Measurements from ENCODE around the gene LRRC15. TPM values are rescaled to one million over a fixed set of nuclear protein-coding genes. Genes with fewer than 3 reads are reported as not detected.

LRRC15 gene
- total and polyA plus RNA-seq, 5 donors = 0.03 to 0.07 (median 0.06) TPM; not detected in 1

GRCh38 chr3:194333212-194333980 is 36.1 kb downstream of the LRRC15 start:
- H3K9me3 ChIP-seq (ENCODE audit: control insufficient read depth, low read length) = no peaks in the 10 kb centered on the region
- H3K4me1 ChIP-seq (ENCODE audit: control insufficient read depth, insufficient read depth, low read length) = peaks cover 2% of the 10 kb centered on the region
- WGBS = 2% methylated on average over 69 of the region's 69 CpGs
- intact Hi-C loops (cut with DNase I) = loop anchor here in 3 of 4 donors (2.0 to 10.0 kb wide), 4 partner anchors 71 to 261 kb away; no protein-coding TSS in a partner anchor
- peak overlapping the region; percentile 44 for H3K4me3 ChIP-seq (ENCODE audit: low read length)
- ATAC-seq = peak; percentile 91 to 92
- H3K27ac ChIP-seq (ENCODE audit: low read length) = no peak overlapping the region
- H3K27me3 ChIP-seq (ENCODE audit: control insufficient read depth, insufficient read depth) = no peaks in the 10 kb centered on the region
- peak; percentile 87 to 95 (median 95) for DNase-seq

DNA sequence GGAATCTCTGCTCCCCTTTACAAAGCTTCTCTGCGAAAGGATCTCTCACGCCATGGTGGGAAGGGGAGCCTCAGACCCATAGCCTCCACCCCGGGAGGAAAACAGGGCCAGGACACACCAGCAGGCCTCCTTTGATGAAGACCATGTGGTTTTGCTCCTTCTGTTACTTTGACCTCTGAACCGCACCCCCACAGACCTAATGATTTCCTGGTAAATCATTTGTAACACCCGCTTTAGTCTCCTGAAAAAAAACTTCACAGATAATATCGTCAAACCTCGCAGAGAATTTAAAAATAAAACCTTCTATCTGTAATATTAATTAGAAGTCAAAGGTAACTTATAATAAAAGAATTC is 36.7 kb downstream of the LRRC15 start:
- 85% methylated on average over 7 of the region's 7 CpGs for WGBS
- H3K4me3 ChIP-seq (ENCODE audit: low read length) = no peak overlapping the region
- no peak overlapping the region for H3K27ac ChIP-seq (ENCODE audit: low read length)
- ATAC-seq (no peak), DNase-seq (no peak)
- no peaks in the 10 kb centered on the region for H3K9me3 ChIP-seq (ENCODE audit: control insufficient read depth, low read length)
- H3K27me3 ChIP-seq (ENCODE audit: control insufficient read depth, insufficient read depth) = no peaks in the 10 kb centered on the region
- intact Hi-C loops (cut with DNase I) = loop anchor here in 3 of 4 donors (2.0 to 10.0 kb wide), 4 partner anchors 72 to 262 kb away; no protein-coding TSS in a partner anchor
- peaks cover 2% of the 10 kb centered on the region for H3K4me1 ChIP-seq (ENCODE audit: control insufficient read depth, insufficient read depth, low read length)

DNA sequence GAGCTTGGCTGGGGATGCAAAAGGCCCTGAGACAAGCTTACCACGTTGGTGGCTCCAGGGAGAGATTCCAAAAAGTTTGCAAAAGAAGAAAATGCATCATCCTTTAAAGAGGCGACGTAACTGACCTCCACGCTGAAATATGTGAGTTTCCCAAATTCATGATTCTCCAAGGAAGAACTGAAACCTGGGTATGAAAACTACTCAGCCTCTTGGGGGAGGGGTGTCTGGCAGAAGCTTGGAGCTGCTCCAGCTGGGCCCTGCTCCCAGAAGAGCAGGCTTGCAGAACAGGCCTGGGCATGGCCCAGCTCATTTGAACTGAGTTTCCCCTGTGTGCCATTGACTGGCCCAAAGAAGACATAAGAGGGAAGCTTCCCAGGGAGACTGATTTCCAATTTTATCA is 39.0 kb downstream of the LRRC15 start:
- Histone ChIP-seq H3K9me3 (ENCODE audit: control insufficient read depth, low read length) (no peaks in the 10 kb centered on the region), H3K27ac (ENCODE audit: low read length) (peak overlapping the region; percentile 22), H3K4me3 (ENCODE audit: low read length) (no peak overlapping the region), H3K4me1 (ENCODE audit: control insufficient read depth, insufficient read depth, low read length) (peaks cover 10% of the 10 kb centered on the region), H3K27me3 (ENCODE audit: control insufficient read depth, insufficient read depth) (no peaks in the 10 kb centered on the region)
- intact Hi-C loops (cut with DNase I) = loop anchor here in 3 of 4 donors (5.0 to 10.0 kb wide), 3 partner anchors 74 to 264 kb away; no protein-coding TSS in a partner anchor
- WGBS = 67% methylated on average over 4 of the region's 4 CpGs
- peak; percentile 28 to 64 for ATAC-seq
- DNase-seq = peak; percentile 71 to 90 (median 79)

GRCh38 chr3:194330160-194330559 is 39.4 kb downstream of the LRRC15 start:
- Histone ChIP-seq H3K27ac (ENCODE audit: low read length) (peak overlapping the region; percentile 22), H3K9me3 (ENCODE audit: control insufficient read depth, low read length) (no peaks in the 10 kb centered on the region), H3K4me3 (ENCODE audit: low read length) (no peak overlapping the region), H3K4me1 (ENCODE audit: control insufficient read depth, insufficient read depth, low read length) (peaks cover 10% of the 10 kb centered on the region), H3K27me3 (ENCODE audit: control insufficient read depth, insufficient read depth) (no peaks in the 10 kb centered on the region)
- intact Hi-C loops (cut with DNase I) = loop anchor here in 3 of 4 donors (5.0 to 10.0 kb wide), 3 partner anchors 75 to 265 kb away; no protein-coding TSS in a partner anchor
- ATAC-seq = peak; percentile 2 to 17
- WGBS = 68% methylated on average over 10 of the region's 10 CpGs
- peak in 1 of 3 donors; percentile 80 for DNase-seq

DNA sequence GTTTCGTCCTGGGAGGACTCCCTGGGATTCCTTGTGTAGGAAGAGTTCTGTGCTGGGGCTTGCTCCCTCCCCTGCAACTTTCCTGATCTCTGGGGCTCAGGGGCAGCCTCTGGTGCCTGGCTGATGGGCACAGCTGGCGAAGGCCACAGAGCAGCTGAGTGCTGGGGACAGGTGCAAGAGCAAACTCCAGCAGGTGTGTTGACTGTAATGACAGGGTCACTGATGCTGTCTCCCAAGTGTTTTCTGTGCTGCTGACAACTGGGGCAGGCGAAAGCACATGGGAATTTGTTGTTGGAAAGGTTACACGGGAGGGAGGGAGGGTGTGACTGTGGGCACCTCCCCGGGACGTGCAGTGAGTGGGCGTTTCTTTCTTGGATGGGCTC is 40.0 kb downstream of the LRRC15 start:
- Histone ChIP-seq H3K9me3 (ENCODE audit: control insufficient read depth, low read length) (no peaks in the 10 kb centered on the region), H3K27me3 (ENCODE audit: control insufficient read depth, insufficient read depth) (no peaks in the 10 kb centered on the region), H3K4me3 (ENCODE audit: low read length) (no peak overlapping the region), H3K27ac (ENCODE audit: low read length) (no peak overlapping the region), H3K4me1 (ENCODE audit: control insufficient read depth, insufficient read depth, low read length) (peaks cover 10% of the 10 kb centered on the region)
- ATAC-seq = no peak
- 67% methylated on average over 7 of the region's 7 CpGs for WGBS
- DNase-seq = peak in 1 of 3 donors; percentile 56
- intact Hi-C loops (cut with DNase I) = no loop called here

DNA sequence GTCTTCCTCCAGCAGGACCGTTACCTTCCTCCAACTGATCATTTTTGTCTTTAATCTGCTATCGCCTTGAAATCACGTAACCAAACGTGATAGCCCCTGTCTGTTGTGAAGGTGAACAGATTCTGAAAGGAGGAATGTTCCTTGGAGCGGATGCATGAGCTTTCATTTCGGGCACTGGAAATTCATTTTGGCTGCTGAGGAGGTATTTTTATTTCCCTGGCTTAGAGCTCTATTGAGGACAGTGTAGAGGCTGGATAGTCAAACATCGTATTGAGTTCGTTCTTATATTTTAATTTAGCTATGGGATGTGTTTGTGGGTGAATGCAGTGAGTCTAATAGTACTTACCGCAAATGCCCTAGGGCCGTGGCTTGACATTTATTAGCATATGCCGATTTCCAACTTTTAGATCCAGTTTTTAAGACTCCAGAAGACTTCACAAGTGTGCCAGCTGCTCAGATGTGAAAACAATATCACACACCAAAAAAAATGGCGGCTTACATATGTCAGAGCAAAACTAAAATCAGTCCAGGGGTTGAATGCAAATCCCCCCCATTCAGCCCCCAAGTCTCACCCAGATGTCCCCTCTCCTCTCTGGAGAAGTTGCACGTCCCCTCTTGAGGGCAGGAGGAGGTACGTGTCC is 40.5 kb downstream of the LRRC15 start:
- ATAC-seq = no peak
- Histone ChIP-seq H3K27ac (ENCODE audit: low read length) (no peak overlapping the region), H3K27me3 (ENCODE audit: control insufficient read depth, insufficient read depth) (no peaks in the 10 kb centered on the region), H3K9me3 (ENCODE audit: control insufficient read depth, low read length) (no peaks in the 10 kb centered on the region), H3K4me3 (ENCODE audit: low read length) (no peak overlapping the region), H3K4me1 (ENCODE audit: control insufficient read depth, insufficient read depth, low read length) (peaks cover 13% of the 10 kb centered on the region)
- intact Hi-C loops (cut with DNase I) = no loop called here
- DNase-seq = no peak
- 81% methylated on average over 14 of the region's 14 CpGs for WGBS

DNA sequence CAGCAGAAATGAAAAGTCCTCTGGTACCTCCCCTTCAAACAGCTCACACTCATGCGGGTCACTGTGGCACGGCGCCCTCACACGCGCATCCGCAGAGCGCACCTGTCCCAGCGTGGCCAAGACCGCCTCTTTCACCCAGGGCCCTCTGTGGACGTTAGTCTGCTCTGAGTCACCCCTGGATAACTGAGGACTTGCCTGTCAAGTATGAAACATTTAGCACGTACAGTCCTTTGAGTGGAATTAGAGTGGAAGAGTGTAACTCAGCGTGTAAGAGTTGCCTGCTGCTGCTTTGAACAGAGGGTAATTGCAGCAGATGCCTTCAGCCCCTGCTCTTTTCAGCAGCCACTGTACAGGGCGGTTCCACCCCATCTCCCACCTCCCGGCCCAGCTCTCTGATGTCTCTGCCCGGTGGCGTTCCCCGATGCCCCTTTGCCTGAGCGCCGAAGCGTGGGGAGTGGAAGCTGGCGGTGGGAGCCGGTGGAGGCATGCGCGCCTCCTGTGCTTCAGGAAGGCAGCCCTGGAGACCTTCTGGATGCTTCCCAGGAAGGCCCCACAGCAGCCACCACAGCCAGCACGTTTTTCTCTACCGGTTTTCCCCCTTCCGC is 41.4 kb downstream of the LRRC15 start:
- intact Hi-C loops (cut with DNase I) = no loop called here
- ATAC-seq (no peak), DNase-seq (no peak)
- Histone ChIP-seq H3K4me1 (ENCODE audit: control insufficient read depth, insufficient read depth, low read length) (peaks cover 13% of the 10 kb centered on the region), H3K27ac (ENCODE audit: low read length) (no peak overlapping the region), H3K4me3 (ENCODE audit: low read length) (no peak overlapping the region), H3K27me3 (ENCODE audit: control insufficient read depth, insufficient read depth) (no peaks in the 10 kb centered on the region), H3K9me3 (ENCODE audit: control insufficient read depth, low read length) (no peaks in the 10 kb centered on the region)
- 71% methylated on average over 27 of the region's 27 CpGs for WGBS

GRCh38 chr3:194327218-194328052 is 42.1 kb downstream of the LRRC15 start:
- WGBS = 93% methylated on average over 5 of the region's 5 CpGs

DNA sequence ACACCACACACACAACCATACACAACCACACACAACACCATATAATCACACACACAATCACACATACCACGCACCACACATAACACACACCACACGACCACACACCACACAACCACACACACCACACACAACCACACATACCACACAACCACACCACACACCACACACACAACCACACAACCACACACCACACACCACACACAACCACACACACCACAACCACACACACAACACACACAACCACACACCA is 42.6 kb downstream of the LRRC15 start:
- WGBS = 94% methylated on average over 2 of the region's 2 CpGs
- H3K4me3 ChIP-seq (ENCODE audit: low read length) = no peak overlapping the region
- no peak overlapping the region for H3K27ac ChIP-seq (ENCODE audit: low read length)
- no peaks in the 10 kb centered on the region for H3K9me3 ChIP-seq (ENCODE audit: control insufficient read depth, low read length)
- peaks cover 13% of the 10 kb centered on the region for H3K4me1 ChIP-seq (ENCODE audit: control insufficient read depth, insufficient read depth, low read length)
- ATAC-seq (no peak), DNase-seq (no peak)
- no peaks in the 10 kb centered on the region for H3K27me3 ChIP-seq (ENCODE audit: control insufficient read depth, insufficient read depth)
- intact Hi-C loops (cut with DNase I) = no loop called here

More at GRCh38 chr3:194327218-194328052, 42.1 kb downstream of the LRRC15 start:
- no peaks in the 10 kb centered on the region for H3K9me3 ChIP-seq (ENCODE audit: control insufficient read depth, low read length)
- ATAC-seq (no peak), DNase-seq (no peak)
- intact Hi-C loops (cut with DNase I) = no loop called here
- H3K27ac ChIP-seq (ENCODE audit: low read length) = no peak overlapping the region
- no peak overlapping the region for H3K4me3 ChIP-seq (ENCODE audit: low read length)
- no peaks in the 10 kb centered on the region for H3K27me3 ChIP-seq (ENCODE audit: control insufficient read depth, insufficient read depth)
- peaks cover 13% of the 10 kb centered on the region for H3K4me1 ChIP-seq (ENCODE audit: control insufficient read depth, insufficient read depth, low read length)

GRCh38 chr3:194326192-194326967 is 43.2 kb downstream of the LRRC15 start:
- intact Hi-C loops (cut with DNase I) = no loop called here
- 60% methylated on average over 15 of the region's 15 CpGs for WGBS
- H3K9me3 ChIP-seq (ENCODE audit: control insufficient read depth, low read length) = no peaks in the 10 kb centered on the region
- no peak overlapping the region for H3K4me3 ChIP-seq (ENCODE audit: low read length)
- ATAC-seq (no peak), DNase-seq (no peak)
- no peak overlapping the region for H3K27ac ChIP-seq (ENCODE audit: low read length)
- peaks cover 13% of the 10 kb centered on the region for H3K4me1 ChIP-seq (ENCODE audit: control insufficient read depth, insufficient read depth, low read length)
- H3K27me3 ChIP-seq (ENCODE audit: control insufficient read depth, insufficient read depth) = no peaks in the 10 kb centered on the region

Measured in right cardiac atrium (tissue), 5 donors.